ENCODE measurements around the gene OR51E2. TPM values are rescaled to one million over a fixed set of nuclear protein-coding genes. Genes with fewer than 3 reads are reported as not detected.

The OR51E2 gene
- total and polyA plus RNA-seq, 2 experiments from 2014 or later, result 0.30 to 0.57 TPM

DNA sequence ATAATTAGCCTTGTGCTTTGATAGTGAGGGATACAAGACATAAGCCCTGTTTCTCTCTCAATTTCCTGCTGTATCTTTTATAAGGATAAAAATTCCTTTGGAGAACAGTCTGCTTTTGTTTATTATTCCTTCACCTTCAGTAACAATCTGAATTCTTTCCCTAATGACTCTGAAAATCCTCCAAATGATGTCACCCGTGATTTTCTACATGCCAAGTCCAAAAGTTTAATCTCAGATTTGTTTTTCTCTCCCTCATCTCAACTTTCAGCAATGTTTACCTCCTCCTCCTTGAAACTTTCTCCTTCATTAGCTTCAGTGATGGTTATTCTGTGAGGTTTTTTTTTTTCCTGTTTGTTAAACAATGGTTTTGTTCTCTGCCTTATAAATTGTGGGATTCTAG lies 2.2 kb downstream of the OR51E2 start:
- 21% methylated on average over 1 of the region's 1 CpG for WGBS (ENCODE audit: low lambda C conversion rate, missing lambda C conversion rate)
- no peak for DNase-seq (ENCODE audit: low spot score)

DNA sequence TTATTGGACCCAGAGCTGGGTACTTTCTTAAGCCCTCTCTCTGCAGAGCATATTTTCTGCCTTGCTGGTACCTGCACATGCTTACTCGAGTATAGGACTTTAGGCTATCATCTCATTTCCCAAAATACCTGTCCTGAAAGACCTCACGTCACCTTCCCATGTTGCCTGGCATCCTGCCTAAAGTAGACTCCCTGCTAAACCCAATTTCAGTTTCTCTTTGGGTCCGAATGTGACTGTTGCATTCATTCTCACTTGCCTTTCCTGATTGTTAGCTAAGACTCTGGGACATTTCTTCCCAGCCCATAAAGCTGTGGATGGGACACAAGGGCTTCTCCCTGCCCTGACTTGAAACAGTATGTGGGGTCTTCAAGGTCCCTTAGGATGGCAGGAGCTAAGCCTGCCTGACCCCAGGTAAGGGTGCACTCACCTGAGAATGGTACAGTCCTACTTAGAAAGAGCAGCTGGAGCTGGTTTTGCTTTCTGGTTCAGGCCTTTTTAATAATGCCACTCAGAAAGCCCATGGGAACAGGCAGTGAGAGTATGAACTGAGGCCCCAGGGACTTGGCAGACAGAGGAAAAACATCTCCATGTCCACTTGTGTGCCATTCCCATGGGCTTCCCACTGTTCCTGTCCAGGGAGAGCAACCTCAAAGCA lies 12.9 kb downstream of the OR51E2 start:
- 76% methylated on average over 3 of the region's 3 CpGs for WGBS (ENCODE audit: low lambda C conversion rate, missing lambda C conversion rate)
- Histone ChIP-seq H3K27me3 (no peaks in the 10 kb centered on the region), H3K79me2 (no peaks in the 10 kb centered on the region), H3K27ac (no peak overlapping the region), H4K20me1 (ENCODE audit: insufficient read depth, poor library complexity, severe bottlenecking) (no peaks in the 10 kb centered on the region), H3K4me1 (ENCODE audit: insufficient read depth) (no peaks in the 10 kb centered on the region), H3K9me2 (replicated peaks; ENCODE audit: insufficient read depth) (no peaks in the 10 kb centered on the region), H3K9me3 (ENCODE audit: low read depth) (no peaks in the 10 kb centered on the region), H3K36me3 (replicated peaks; ENCODE audit: insufficient read depth, low read depth) (no peaks in the 10 kb centered on the region), H3K4me2 (no peak overlapping the region), H3K4me3 (no peak overlapping the region), H2AFZ (no peak overlapping the region)
- TF ChIP-seq EZH2 (IDR thresholded peaks at IDR 0.05; ENCODE audit: borderline replicate concordance) (no peak), EZH2phosphoT487 (IDR thresholded peaks at IDR 0.05; ENCODE audit: low read depth, severe bottlenecking, unreplicated experiment) (no peak)
- TF ChIP-seq, protein P1, sequence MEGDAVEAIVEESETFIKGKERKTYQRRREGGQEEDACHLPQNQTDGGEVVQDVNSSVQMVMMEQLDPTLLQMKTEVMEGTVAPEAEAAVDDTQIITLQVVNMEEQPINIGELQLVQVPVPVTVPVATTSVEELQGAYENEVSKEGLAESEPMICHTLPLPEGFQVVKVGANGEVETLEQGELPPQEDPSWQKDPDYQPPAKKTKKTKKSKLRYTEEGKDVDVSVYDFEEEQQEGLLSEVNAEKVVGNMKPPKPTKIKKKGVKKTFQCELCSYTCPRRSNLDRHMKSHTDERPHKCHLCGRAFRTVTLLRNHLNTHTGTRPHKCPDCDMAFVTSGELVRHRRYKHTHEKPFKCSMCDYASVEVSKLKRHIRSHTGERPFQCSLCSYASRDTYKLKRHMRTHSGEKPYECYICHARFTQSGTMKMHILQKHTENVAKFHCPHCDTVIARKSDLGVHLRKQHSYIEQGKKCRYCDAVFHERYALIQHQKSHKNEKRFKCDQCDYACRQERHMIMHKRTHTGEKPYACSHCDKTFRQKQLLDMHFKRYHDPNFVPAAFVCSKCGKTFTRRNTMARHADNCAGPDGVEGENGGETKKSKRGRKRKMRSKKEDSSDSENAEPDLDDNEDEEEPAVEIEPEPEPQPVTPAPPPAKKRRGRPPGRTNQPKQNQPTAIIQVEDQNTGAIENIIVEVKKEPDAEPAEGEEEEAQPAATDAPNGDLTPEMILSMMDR (IDR thresholded peaks at IDR 0.05; ENCODE audit: poor library complexity), result no peak
- no peak for DNase-seq (ENCODE audit: low spot score)

More for the DNA sequence above, 2.2 kb downstream of the OR51E2 start:
- Histone ChIP-seq H3K4me2 (no peak overlapping the region), H3K9me2 (replicated peaks; ENCODE audit: insufficient read depth) (no peaks in the 10 kb centered on the region), H4K20me1 (ENCODE audit: insufficient read depth, poor library complexity, severe bottlenecking) (no peaks in the 10 kb centered on the region), H3K4me3 (no peak overlapping the region), H3K9me3 (ENCODE audit: low read depth) (no peaks in the 10 kb centered on the region), H3K27me3 (no peaks in the 10 kb centered on the region), H3K4me1 (ENCODE audit: insufficient read depth) (no peaks in the 10 kb centered on the region), H3K79me2 (no peaks in the 10 kb centered on the region), H3K36me3 (replicated peaks; ENCODE audit: insufficient read depth, low read depth) (no peaks in the 10 kb centered on the region), H3K27ac (no peak overlapping the region), H2AFZ (no peak overlapping the region)
- no peak for TF ChIP-seq EZH2phosphoT487 (IDR thresholded peaks at IDR 0.05; ENCODE audit: low read depth, severe bottlenecking, unreplicated experiment)
- TF ChIP-seq, protein P1 (IDR thresholded peaks at IDR 0.05; ENCODE audit: poor library complexity), result no peak
- no peak for TF ChIP-seq EZH2 (IDR thresholded peaks at IDR 0.05; ENCODE audit: borderline replicate concordance)

DNA sequence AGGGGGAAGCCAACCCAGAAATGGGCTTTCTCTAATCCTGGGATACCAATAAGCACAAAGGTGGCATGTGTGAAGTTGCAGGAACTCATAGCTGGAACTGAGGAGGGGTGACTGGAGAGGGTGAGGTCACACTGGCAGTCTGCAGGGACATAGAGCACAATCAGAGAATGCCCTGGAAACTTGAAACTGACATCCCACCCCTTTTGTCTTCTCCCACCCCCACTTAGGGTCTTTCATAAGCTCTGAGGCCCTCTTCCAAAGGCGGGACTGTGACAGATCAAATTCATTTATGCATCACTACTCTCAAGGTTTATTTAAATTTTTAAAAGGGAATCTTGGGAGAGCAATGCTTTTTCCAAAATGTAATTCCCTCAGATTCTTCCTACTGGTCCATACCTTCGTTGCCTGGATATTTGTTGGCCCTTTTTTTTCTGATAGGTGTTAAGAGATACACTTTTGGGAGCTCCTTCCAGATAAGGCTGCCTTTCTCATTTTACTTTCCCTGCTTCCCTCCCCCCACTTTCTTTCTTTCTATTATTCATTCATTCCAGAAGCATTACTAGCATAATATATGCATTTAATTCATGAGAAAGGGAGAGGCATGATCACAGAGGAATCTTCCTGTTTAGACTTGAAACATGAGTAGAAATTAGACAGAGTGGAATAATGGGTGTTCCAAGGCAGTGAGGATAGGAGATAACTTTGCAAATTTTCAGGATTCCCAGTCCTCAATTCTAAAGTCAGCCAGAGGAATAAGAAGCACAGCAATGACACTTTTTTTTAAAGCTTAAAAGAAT lies 14.8 kb downstream of the OR51E2 start:
- TF ChIP-seq EZH2phosphoT487 (IDR thresholded peaks at IDR 0.05; ENCODE audit: low read depth, severe bottlenecking, unreplicated experiment), result no peak
- no peak for TF ChIP-seq EZH2 (IDR thresholded peaks at IDR 0.05; ENCODE audit: borderline replicate concordance)
- TF ChIP-seq, protein P1 (IDR thresholded peaks at IDR 0.05; ENCODE audit: poor library complexity), result no peak
- no peak overlapping the region for H3K4me3 ChIP-seq
- no peaks in the 10 kb centered on the region for H4K20me1 ChIP-seq (ENCODE audit: insufficient read depth, poor library complexity, severe bottlenecking)
- no peaks in the 10 kb centered on the region for H3K79me2 ChIP-seq
- no peaks in the 10 kb centered on the region for H3K9me3 ChIP-seq (ENCODE audit: low read depth)
- no peaks in the 10 kb centered on the region for H3K36me3 ChIP-seq (replicated peaks; ENCODE audit: insufficient read depth, low read depth)
- H3K27ac ChIP-seq, result no peak overlapping the region
- WGBS (ENCODE audit: low lambda C conversion rate, missing lambda C conversion rate), result 81% methylated on average over 2 of the region's 2 CpGs
- no peak overlapping the region for H2AFZ ChIP-seq
- no peak for DNase-seq (ENCODE audit: low spot score)
- H3K4me2 ChIP-seq, result no peak overlapping the region
- H3K9me2 ChIP-seq (replicated peaks; ENCODE audit: insufficient read depth), result no peaks in the 10 kb centered on the region
- no peaks in the 10 kb centered on the region for H3K4me1 ChIP-seq (ENCODE audit: insufficient read depth)
- no peaks in the 10 kb centered on the region for H3K27me3 ChIP-seq
